ENCODE data around the gene CXorf58.
"Not testable (repeated sequence)": the region's sequence is repeated elsewhere in the genome, so short reads cannot be mapped to it uniquely, and the experiment has no call there.

The CXorf58 gene

GRCh38 chrX:23907498-23908218 is at the start of gene CXorf58, which contains the start of gene APOO:
Gene CXorf58 (plus strand): TSS chrX:23908006. CDS start chrX:23910303, 2,297 bp downstream.
Gene APOO (minus strand): TSS chrX:23907938. CDS start chrX:23907702, 236 bp downstream.
- Histone ChIP-seq H3K4me3 (ENCODE audit: low read length) (peak within 1 kb of the TSS; percentile 98), H3K27me3 (ENCODE audit: low read depth, low read length) (no peaks in the 10 kb centered on the region), H3K9me3 (ENCODE audit: insufficient read depth, low read length) (no peaks in the 10 kb centered on the region), H2AFZ (ENCODE audit: low read depth, low read length) (peak within 1 kb of the TSS; percentile 99), H3K4me2 (ENCODE audit: low read length) (peak within 1 kb of the TSS; percentile 99), H3K4me1 (ENCODE audit: low read length) (peaks cover 13% of the 10 kb centered on the region), H3K36me3 (replicated peaks; ENCODE audit: low read depth, low read length) (no peaks in the 10 kb centered on the region), H3K27ac (ENCODE audit: low read length) (peak within 1 kb of the TSS; percentile 87), H3K79me2 (ENCODE audit: low read length) (peaks cover 16% of the 10 kb centered on the region), H4K20me1 (ENCODE audit: insufficient read depth, low read length) (no peaks in the 10 kb centered on the region), H3K9ac (ENCODE audit: low read length) (peak within 1 kb of the TSS; percentile 98)
- TF ChIP-seq CTCF (IDR thresholded peaks at IDR 0.05; ENCODE audit: low read depth, low read length) (peak; percentile 70), EZH2phosphoT487 (IDR thresholded peaks at IDR 0.05; ENCODE audit: low read depth) (no peak)

- not testable (repeated sequence) for H3K36me3 ChIP-seq (replicated peaks; ENCODE audit: low read depth, low read length); H2AFZ ChIP-seq (ENCODE audit: low read depth, low read length); H3K4me2 ChIP-seq (ENCODE audit: low read length); H3K9me3 ChIP-seq (ENCODE audit: insufficient read depth, low read length); H3K27me3 ChIP-seq (ENCODE audit: low read depth, low read length); H3K9ac ChIP-seq (ENCODE audit: low read length); H4K20me1 ChIP-seq (ENCODE audit: insufficient read depth, low read length); H3K27ac ChIP-seq (ENCODE audit: low read length); H3K4me3 ChIP-seq (ENCODE audit: low read length); H3K79me2 ChIP-seq (ENCODE audit: low read length)
- peaks cover 10% of the 10 kb centered on the region for H3K4me1 ChIP-seq (ENCODE audit: low read length)
Measured at GRCh38 chrX:23859238-23859637, 48.6 kb upstream of the CXorf58 start.

- Histone ChIP-seq H3K27me3 (ENCODE audit: low read depth, low read length) (no peaks in the 10 kb centered on the region), H3K9ac (ENCODE audit: low read length) (no peak overlapping the region)
- TF ChIP-seq EZH2phosphoT487 (IDR thresholded peaks at IDR 0.05; ENCODE audit: low read depth) (no peak), CTCF (IDR thresholded peaks at IDR 0.05; ENCODE audit: low read depth, low read length) (no peak)
Measured at GRCh38 chrX:23861215-23861896, 46.5 kb upstream of the CXorf58 start.

GRCh38 chrX:23861952-23862351 is 45.9 kb upstream of the CXorf58 start:
- not testable (repeated sequence) for H3K36me3 ChIP-seq (replicated peaks; ENCODE audit: low read depth, low read length); H3K9ac ChIP-seq (ENCODE audit: low read length); H3K4me3 ChIP-seq (ENCODE audit: low read length); H2AFZ ChIP-seq (ENCODE audit: low read depth, low read length); H3K9me3 ChIP-seq (ENCODE audit: insufficient read depth, low read length); H3K4me2 ChIP-seq (ENCODE audit: low read length); H3K79me2 ChIP-seq (ENCODE audit: low read length); H3K27me3 ChIP-seq (ENCODE audit: low read depth, low read length); H4K20me1 ChIP-seq (ENCODE audit: insufficient read depth, low read length); H3K27ac ChIP-seq (ENCODE audit: low read length)
- H3K4me1 ChIP-seq (ENCODE audit: low read length) = peaks cover 21% of the 10 kb centered on the region

More at GRCh38 chrX:23861215-23861896, 46.5 kb upstream of the CXorf58 start:
- Histone ChIP-seq H3K9me3 (ENCODE audit: insufficient read depth, low read length) (no peaks in the 10 kb centered on the region), H3K4me3 (ENCODE audit: low read length) (no peak overlapping the region), H3K27ac (ENCODE audit: low read length) (no peak overlapping the region), H3K79me2 (ENCODE audit: low read length) (no peaks in the 10 kb centered on the region), H3K36me3 (replicated peaks; ENCODE audit: low read depth, low read length) (no peaks in the 10 kb centered on the region), H2AFZ (ENCODE audit: low read depth, low read length) (no peak overlapping the region), H4K20me1 (ENCODE audit: insufficient read depth, low read length) (no peaks in the 10 kb centered on the region), H3K4me2 (ENCODE audit: low read length) (0 out of 2 replicates have a peak overlapping the region, but pooled peaks have one; percentile 7), H3K4me1 (ENCODE audit: low read length) (peaks cover 17% of the 10 kb centered on the region)

GRCh38 chrX:23864742-23865326 is 43.0 kb upstream of the CXorf58 start:
- Histone ChIP-seq H3K9ac (ENCODE audit: low read length) (no peak overlapping the region), H4K20me1 (ENCODE audit: insufficient read depth, low read length) (no peaks in the 10 kb centered on the region), H2AFZ (ENCODE audit: low read depth, low read length) (no peak overlapping the region), H3K79me2 (ENCODE audit: low read length) (no peaks in the 10 kb centered on the region), H3K4me2 (ENCODE audit: low read length) (no peak overlapping the region), H3K36me3 (replicated peaks; ENCODE audit: low read depth, low read length) (no peaks in the 10 kb centered on the region), H3K9me3 (ENCODE audit: insufficient read depth, low read length) (no peaks in the 10 kb centered on the region), H3K27ac (ENCODE audit: low read length) (no peak overlapping the region), H3K27me3 (ENCODE audit: low read depth, low read length) (no peaks in the 10 kb centered on the region), H3K4me3 (ENCODE audit: low read length) (no peak overlapping the region), H3K4me1 (ENCODE audit: low read length) (peaks cover 30% of the 10 kb centered on the region)
- TF ChIP-seq CTCF (IDR thresholded peaks at IDR 0.05; ENCODE audit: low read depth, low read length) = no peak
- TF ChIP-seq EZH2phosphoT487 (IDR thresholded peaks at IDR 0.05; ENCODE audit: low read depth) = no peak

Data from OCI-LY3 (cell line).